Osteocyte (in vitro differentiated cells): ENCODE results near the gene ALPL. TPM values are rescaled to one million over a fixed set of nuclear protein-coding genes. Genes with fewer than 3 reads are reported as not detected.

Experiments used
- DNase-seq: peaks from one replicate; pipeline ENCODE4 v3.0.0; 2021; ENCODE audit warnings: mixed read lengths; ENCODE audit not compliant: unreplicated experiment; ENCODE audit errors: extremely low spot score
- H3K27ac Mint-ChIP-seq: one replicate; pipeline ENCODE4 v1.8.0; 2021; ENCODE audit warnings: mild to moderate bottlenecking, mixed read lengths; ENCODE audit not compliant: unreplicated experiment
- H3K27me3 Mint-ChIP-seq: one replicate; pipeline ENCODE4 v1.8.0; 2021; ENCODE audit warnings: mixed read lengths; ENCODE audit not compliant: unreplicated experiment
- H3K36me3 Mint-ChIP-seq: one replicate; pipeline ENCODE4 v1.8.0; 2021; ENCODE audit warnings: mixed read lengths; ENCODE audit not compliant: unreplicated experiment
- H3K4me1 Mint-ChIP-seq: one replicate; pipeline ENCODE4 v1.8.0; 2021; ENCODE audit warnings: mixed read lengths; ENCODE audit not compliant: unreplicated experiment
- H3K4me3 Mint-ChIP-seq: one replicate; pipeline ENCODE4 v1.8.0; 2021; ENCODE audit warnings: mild to moderate bottlenecking, moderate library complexity, mixed read lengths; ENCODE audit not compliant: unreplicated experiment
- H3K9me3 Mint-ChIP-seq: one replicate; pipeline ENCODE4 v1.8.0; 2021; ENCODE audit warnings: mixed read lengths; ENCODE audit not compliant: unreplicated experiment
- total RNA-seq: library from RNA; stranded (reverse); gene quantifications from 2 replicates; pipeline ENCODE4 v1.2.1, GENCODE V29; 2021
- TF ChIP-seq, protein P1 (sequence below): fragments of 200-600 bp; sonication (generic); IDR thresholded peaks from 2 replicates; pipeline ENCODE4 v1.5.0; 2021; ENCODE audit warnings: antibody characterized with exemption, mild to moderate bottlenecking, moderate library complexity

ALPL gene
- total RNA-seq, 1 donor from 2014 or later = 41.6 TPM

DNA sequence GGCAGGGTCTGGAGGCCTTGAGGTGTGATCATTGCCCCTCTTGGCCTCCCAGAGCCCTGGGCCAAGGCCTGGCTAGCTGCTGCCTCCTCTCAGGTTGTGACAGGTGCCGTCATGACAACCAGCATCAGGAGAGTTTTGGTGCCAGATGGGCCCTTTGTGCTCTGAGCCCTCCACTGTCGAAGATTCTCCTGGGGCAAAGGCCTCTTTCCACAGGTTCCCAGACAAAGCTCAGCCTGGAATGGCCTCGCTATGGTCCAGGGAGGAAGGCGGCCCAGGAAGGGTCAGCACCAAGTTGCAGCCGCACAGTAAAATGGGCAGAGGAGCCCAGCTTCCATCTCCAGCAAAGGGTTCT, 78.4 kb downstream of the ALPL start:
- Mint-ChIP-seq H3K4me1 (peaks cover 28% of the 10 kb centered on the region), H3K9me3 (no peaks in the 10 kb centered on the region), H3K27ac (no peak overlapping the region), H3K36me3 (peaks cover 2% of the 10 kb centered on the region), H3K4me3 (no peak overlapping the region), H3K27me3 (no peaks in the 10 kb centered on the region)
- TF ChIP-seq, protein P1, sequence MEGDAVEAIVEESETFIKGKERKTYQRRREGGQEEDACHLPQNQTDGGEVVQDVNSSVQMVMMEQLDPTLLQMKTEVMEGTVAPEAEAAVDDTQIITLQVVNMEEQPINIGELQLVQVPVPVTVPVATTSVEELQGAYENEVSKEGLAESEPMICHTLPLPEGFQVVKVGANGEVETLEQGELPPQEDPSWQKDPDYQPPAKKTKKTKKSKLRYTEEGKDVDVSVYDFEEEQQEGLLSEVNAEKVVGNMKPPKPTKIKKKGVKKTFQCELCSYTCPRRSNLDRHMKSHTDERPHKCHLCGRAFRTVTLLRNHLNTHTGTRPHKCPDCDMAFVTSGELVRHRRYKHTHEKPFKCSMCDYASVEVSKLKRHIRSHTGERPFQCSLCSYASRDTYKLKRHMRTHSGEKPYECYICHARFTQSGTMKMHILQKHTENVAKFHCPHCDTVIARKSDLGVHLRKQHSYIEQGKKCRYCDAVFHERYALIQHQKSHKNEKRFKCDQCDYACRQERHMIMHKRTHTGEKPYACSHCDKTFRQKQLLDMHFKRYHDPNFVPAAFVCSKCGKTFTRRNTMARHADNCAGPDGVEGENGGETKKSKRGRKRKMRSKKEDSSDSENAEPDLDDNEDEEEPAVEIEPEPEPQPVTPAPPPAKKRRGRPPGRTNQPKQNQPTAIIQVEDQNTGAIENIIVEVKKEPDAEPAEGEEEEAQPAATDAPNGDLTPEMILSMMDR = no peak
- DNase-seq = no peak

DNA sequence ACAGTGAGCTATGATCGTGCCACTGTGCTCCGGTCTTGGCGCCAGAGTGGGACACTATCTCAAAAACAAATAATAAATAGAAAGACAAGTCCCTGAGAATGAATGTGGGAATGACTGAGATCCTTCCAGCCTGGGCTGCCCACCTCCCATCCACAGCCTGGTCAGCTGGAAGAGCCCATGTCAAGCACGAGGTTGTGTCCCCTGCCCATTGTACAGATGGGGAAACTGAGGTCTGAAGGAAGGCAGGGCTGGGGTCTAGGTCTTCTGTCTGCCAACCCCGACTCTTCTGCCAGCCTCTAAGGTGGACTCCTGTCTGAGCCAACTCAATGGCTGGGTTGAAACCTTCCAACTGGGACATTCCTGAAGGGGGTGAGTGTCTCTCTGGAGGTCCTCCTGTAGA, 80.4 kb downstream of the ALPL start:
- Mint-ChIP-seq H3K36me3 (no peaks in the 10 kb centered on the region), H3K27ac (no peak overlapping the region), H3K27me3 (no peaks in the 10 kb centered on the region), H3K9me3 (no peaks in the 10 kb centered on the region), H3K4me1 (peaks cover 34% of the 10 kb centered on the region), H3K4me3 (no peak overlapping the region)
- DNase-seq = no peak
- TF ChIP-seq, protein P1 = no peak

DNA sequence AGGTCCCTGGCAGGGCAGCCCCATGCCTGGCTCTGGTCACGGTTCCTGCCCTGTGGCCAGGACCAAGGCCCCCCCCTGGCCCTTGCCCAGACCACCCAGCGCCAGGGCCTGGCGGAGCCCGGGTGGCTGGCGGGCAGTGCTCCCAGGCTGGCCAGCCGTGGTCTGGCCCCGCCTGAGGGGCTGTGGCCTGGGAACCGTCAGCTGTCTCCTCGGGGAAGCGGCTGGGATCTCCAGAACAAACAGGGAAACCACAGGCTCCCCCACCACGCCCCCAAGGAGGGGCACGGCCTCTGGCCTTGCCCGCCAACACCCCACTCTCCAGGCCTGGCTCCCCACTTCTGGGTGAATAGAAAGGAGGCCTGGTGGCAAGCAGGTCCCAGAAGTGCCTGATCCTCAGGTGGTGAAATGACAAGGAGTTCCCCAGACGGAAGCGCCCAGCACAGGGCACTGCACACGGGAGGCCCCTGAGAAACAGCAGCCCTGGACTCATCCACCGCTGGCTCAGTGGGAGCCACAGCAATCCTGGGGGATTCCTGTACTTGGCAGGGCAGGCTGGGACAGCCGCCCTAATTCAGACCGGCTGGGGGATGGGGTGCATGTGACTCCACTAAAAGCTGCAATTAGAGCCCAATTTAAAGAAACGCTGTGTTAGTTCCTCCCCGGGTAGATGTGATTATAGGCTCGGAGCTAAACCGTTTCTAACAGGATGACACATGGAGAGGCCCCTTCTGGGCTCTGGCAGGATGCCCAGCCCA, 81.1 kb downstream of the ALPL start:
- Mint-ChIP-seq H3K4me3 (no peak overlapping the region), H3K27ac (no peak overlapping the region), H3K9me3 (no peaks in the 10 kb centered on the region), H3K4me1 (peaks cover 32% of the 10 kb centered on the region), H3K27me3 (no peaks in the 10 kb centered on the region), H3K36me3 (no peaks in the 10 kb centered on the region)
- TF ChIP-seq, protein P1 = no peak
- DNase-seq = no peak

DNA sequence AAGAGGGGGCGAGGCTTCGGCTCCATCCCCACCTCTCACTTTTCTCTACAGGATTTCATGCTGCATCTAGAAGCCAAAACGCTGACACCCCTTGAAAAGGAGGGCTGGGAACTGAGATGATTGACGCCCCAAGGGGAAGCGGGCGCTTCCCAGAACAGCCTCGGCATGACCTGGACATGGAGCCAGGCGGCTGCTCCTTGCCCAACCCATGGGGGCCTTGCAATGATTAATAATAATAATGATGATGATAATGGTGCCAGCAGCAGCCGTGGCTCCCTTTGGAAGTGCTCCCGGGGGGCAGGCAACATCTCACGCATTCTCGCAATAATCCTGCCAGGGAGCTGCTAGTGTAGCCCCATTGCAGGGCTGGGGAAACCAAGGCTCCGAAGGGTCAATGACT, 81.7 kb downstream of the ALPL start:
- no peaks in the 10 kb centered on the region for H3K36me3 Mint-ChIP-seq
- no peaks in the 10 kb centered on the region for H3K9me3 Mint-ChIP-seq
- H3K4me3 Mint-ChIP-seq = no peak overlapping the region
- TF ChIP-seq, protein P1 = no peak
- no peak for DNase-seq
- peaks cover 32% of the 10 kb centered on the region for H3K4me1 Mint-ChIP-seq
- no peaks in the 10 kb centered on the region for H3K27me3 Mint-ChIP-seq
- H3K27ac Mint-ChIP-seq = no peak overlapping the region

DNA sequence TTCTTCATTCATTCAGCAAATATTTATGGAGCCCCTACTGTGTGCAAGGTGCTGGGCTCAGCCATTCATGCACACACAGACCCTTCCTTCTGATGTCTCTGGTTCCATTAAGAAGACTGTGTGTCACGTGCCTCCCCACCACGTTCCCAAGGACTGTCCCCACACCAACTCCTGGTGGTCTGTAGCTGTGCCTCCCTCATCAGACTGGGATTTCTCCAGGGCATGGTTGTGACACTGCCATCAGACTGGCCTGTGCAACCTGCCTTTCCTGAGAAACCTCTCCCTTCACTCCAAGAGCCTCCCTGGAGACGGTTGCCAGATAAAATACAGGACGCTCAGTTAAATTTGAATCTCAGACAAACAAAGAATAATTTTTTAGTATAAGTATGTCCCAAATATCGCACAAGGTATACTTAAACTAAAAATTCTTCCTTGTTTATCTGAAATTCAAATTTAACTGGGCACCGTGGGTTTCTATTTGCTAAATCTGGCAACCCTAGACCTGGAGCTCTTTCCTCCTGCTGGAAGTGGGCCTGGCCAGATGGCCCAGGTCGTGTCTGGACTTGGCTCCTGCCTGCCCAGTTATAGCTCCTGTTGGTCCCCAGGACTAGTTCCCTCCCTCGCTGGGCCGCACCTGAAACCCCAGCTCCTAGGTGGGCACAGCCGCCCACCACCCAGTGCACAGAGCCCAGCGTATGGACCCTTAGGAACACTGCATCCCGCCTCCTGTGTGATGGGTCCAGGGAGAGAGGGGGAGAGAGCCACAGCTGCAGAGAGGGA, 83.1 kb downstream of the ALPL start:
- H3K36me3 Mint-ChIP-seq = no peaks in the 10 kb centered on the region
- TF ChIP-seq, protein P1 = no peak
- H3K27ac Mint-ChIP-seq = no peak overlapping the region
- no peaks in the 10 kb centered on the region for H3K27me3 Mint-ChIP-seq
- H3K4me1 Mint-ChIP-seq = peaks cover 21% of the 10 kb centered on the region
- no peak for DNase-seq
- H3K4me3 Mint-ChIP-seq = no peak overlapping the region
- no peaks in the 10 kb centered on the region for H3K9me3 Mint-ChIP-seq
